ENCODE measurements around the gene ASTN2.
A peak's percentile ranks its signal among the peaks of the same experiment; 100 is the strongest.

ASTN2 gene

DNA sequence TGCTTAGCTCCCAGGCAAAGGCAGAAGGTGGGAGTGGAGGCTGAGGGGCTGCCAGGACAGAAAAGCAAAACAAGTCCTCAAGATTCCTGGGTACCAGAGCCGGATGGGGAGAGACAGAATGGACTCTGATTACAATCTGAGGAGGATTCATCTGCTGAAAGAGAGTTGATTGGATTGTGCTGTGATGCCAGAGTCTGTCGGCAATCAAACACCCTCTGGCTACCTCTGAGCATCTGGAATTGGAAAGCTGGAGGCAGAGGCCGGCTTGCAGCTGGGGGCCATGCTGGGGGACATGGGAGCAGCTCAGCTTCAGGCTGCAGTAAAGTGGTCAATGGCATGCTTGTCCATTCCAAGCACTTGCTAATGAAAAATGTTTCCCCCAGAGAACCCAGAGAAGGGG, 59.3 kb downstream of the ASTN2 start:
- DNase-seq = no peak

DNA sequence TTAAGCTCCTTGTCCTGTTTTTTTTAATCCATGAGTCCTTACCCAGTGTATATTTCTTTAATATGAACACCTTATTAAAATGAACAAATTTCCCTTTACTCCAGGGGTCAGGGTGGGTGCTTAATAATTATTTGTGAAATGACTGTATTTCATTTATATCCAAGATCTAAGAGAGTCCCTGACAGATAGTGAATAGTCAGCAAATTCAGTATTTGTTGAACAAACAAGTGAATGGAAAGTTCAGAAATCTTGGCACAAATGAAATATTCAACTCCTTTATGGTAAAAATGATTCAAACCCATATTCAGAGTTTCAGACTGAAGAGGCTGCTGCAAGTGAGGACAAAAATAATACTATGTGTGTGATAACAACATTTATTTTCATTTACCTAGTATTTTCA, 59.9 kb downstream of the ASTN2 start:
- no peak for DNase-seq

DNA sequence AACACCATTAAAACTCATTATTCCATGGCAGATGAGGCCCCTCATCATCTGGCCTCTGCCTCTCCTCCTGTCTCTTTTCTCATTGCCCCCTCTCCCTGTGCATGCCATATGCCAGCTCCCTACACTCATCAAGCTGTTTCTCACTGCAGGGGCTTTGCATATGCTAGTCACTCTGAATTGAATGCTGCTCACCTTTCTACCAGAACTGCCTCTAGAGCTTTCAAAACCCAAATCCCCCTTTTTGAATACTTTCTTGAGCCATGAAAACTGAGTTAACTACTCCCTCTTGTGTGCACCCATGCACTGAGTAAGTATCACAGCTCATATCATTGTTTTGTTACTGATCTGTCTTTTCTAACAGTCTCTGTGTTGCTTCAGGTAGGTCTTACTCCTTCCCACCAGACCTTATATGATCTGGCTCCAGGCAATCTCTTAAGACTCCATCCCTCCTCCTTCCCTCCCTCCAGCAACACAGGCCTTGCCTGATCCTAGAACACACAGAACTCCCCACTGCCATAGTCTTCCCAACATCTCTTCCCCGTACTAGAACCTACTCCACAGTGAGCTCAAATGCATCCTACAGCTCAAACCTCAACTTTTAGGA, 60.5 kb downstream of the ASTN2 start:
- DNase-seq = no peak

- no peak for DNase-seq
Measured at GRCh38 chr9:117344892-117345660, 69.8 kb downstream of the ASTN2 start.

DNA sequence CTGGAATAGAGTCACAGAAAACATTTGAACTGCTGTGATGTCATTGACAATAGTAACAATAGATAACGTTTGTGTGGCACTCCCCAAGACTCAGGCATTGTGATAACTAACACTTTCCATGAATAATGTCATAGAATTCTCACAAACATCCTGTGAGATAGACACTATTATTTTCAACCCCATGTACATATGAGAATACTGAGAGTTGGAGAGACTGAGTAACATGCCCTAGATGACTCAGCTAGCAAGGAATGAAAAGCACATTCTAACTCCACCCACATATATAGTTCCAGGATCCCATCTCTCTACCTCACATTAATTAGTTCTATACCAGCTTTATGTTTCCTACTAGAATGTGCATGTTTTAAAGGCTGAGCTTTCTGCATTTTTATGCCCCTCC, 71.4 kb downstream of the ASTN2 start:
- peak; percentile 32 for DNase-seq

GRCh38 chr9:117341151-117341550, 73.7 kb downstream of the ASTN2 start:
- DNase-seq = no peak

GRCh38 chr9:117340422-117340821, 74.4 kb downstream of the ASTN2 start:
- no peak for DNase-seq

DNA sequence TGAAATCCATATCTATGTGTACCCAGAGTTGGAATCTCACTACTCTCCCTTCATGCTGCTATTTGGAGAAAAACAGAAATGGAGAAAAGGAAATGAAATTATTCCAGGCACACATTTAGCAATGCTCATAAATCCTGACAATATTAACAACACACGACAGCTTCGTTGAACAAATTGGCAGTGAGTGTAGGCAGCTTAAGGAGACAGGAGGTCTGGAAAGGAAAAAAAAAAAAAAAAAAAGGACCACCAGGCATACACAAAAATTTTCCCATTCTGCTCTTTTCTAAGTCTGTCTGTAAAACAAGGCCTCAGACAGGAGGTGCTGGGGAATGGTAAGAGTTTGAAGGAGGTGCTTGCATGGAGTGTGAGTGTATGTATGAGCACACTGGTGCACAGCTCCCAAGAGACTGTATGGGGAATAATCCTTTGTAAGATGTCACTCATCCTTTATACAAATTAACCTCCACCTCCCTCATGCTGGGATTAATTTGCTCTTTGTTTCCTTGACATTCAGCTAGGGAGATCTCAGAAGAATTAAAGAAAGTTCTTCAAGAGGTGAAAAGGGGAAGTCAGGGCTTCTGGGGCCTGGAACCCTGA, 78.9 kb downstream of the ASTN2 start:
- DNase-seq = no peak

DNA sequence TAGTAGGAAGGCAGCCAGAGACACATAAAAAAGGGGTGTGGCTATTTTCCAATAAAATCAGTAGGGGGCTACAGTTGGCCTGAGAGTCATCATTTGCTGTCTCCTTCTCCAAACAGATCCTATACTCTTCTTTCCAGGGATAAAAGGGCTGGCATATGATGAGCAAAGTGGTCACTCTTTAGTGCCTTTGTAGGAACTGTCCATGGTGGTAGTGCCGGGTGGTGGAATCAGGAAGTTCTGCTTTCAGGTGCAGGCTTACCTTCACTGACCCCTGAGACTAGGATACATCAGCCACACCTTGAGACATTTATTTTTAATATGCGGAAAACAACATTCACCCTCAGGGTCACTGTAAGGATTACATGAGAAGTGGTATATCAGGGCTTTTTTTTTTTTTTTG, 80.8 kb downstream of the ASTN2 start:
- no peak for DNase-seq

DNA sequence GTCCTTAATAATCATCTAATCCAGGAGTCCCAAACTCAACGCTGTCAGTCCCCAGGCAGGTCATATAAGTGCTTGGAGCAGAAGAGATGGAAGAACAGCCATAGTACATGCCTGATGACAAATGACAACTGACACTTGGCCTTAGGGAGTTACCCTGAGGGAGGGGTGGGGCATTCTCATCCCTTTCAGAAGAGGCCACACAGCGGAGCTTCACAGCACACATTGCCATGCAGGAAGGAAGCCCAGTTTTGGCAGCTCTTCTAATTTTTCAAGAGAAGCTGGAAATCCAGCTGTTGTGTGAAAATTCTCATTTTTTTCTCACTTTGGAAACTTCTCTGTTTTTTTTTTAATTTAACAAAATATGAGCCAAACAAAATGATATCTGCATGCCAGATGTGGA, 89.0 kb downstream of the ASTN2 start:
- DNase-seq = no peak

GRCh38 chr9:117325110-117325731, 89.6 kb downstream of the ASTN2 start:
- DNase-seq = no peak

GRCh38 chr9:117323390-117323789, 91.5 kb downstream of the ASTN2 start:
- DNase-seq = no peak

DNA sequence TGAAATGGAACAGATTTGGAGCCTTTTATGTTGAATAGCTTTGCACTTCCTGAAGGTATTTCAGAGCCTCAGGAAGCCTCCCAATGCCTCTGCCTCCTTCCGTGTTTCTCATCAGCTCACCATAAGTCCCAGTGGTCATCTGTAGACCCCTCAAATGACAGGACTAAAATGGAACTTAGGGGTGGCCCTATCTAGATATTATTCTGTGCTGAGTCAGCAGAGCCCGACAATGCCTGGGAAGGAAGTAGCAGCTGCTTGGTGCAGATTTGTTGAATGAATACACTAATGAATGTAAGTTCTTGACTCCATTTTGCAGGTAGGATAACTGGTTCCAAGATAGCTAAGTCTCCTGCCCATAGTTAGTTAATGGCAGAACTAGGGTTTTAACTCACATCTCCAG, 97.7 kb downstream of the ASTN2 start:
- DNase-seq = no peak

GRCh38 chr9:117315236-117315635, 99.6 kb downstream of the ASTN2 start:
- DNase-seq = no peak

DNA sequence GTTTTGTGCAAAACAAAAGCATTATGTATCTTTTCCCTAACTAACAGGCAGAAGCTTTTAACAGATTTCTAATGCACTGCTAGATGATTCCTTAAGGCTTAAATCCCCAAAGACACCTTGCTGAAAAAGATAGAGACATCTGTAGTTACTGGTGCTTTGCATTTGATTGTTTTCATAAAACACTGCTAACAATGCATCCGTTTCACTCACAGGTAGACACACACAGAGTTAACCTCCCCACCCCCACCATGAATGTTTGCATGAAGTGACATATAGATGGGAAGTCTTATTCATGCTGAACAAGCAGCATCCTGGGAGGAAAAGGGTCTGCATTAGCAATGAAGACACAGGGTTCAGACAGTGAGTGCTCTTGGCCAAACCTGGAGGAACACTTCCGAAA, 100.9 kb downstream of the ASTN2 start:
- no peak for DNase-seq

- DNase-seq = no peak
Measured at GRCh38 chr9:117307701-117308100, 107.2 kb downstream of the ASTN2 start.

DNA sequence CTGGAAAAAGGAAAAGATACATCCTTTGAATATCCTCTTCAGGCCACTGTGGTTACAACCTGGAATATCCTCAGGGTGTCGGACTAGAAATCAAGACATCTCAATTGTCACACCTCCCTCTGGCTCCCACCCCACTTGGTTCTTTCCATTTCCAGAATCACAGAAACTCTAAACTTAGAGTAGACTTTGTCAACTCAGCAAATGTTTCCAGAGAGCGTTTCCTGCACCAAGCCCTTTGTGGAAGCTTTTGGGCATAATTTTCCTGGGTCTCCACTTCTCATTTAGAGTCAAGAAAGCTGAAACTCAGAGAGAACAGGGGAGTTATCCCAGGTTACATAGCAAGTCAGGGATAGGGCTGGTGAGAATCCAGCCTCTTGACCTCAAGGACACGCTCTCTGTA, 108.8 kb downstream of the ASTN2 start:
- DNase-seq = no peak

- DNase-seq = no peak
Measured at GRCh38 chr9:117305454-117305853, 109.4 kb downstream of the ASTN2 start.

DNA sequence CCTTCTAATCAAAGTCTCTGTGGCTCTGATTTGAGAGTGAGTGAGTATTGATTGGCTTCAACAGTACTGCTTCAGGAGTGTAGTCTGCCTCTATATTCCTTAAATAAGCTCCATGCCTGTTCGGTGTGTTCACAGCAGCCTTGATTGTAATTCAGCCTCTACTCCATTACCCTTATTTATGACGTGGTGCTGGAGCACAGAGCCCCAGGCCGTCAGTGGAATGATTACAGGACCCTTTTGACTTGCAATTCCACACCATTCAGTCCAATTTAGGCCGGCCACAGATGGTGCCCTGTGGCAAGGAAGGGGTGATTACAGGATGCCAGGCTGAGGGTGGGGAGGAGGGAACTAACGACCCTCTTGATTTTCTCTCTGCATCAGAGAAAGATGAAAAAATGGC, 110.3 kb downstream of the ASTN2 start:
- DNase-seq = no peak

DNA sequence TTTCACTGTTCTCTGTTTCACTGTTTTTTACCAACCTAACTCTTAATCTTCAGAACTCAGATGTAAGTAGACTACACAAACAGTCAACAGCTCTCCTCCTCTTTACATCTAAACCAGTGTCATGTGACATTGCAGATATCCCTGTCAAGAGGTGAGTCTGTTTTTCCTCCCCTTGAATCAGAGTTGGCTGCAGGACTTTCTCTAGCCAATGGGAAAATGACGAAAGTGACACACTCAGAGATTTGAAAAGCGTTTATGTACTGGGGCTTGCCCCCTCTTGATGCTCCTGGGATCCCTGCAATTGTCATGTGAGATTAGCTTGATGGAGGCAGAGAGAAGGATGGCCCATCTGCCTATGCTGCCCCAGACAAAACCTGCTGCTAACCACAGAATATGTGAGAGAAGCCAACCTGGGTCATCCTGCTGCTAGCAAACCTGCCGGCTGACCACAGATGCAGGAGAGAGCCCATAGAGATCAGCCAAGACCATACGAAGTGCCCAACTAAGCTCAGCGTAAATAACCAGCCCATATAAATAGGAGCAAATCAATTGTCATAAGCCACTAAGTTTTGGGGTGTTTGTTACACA, 111.1 kb downstream of the ASTN2 start:
- no peak for DNase-seq

- no peak for DNase-seq
Measured at GRCh38 chr9:117302487-117302886, 112.4 kb downstream of the ASTN2 start.

GRCh38 chr9:117300371-117301110, 114.3 kb downstream of the ASTN2 start:
- DNase-seq = no peak

DNA sequence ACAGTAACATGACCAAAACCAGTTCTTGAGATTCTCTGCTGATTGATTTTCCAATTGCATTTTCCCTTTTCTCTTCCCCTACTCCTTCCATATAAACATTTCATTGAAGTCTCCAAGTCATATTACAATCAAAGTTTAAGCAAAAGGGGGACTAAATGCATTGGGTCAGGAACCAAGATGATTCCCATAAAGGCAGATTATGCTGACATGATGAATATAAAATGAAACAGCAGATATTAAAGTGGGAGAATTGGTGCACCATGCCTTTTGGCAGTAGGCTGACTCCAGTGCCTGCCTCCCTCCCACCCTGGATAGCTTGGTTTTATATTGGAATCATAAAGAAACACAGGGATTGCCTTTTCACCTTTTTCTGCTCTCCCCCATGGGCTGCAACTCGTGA, 118.4 kb downstream of the ASTN2 start:
- DNase-seq = no peak

Measured in fibroblast of skin of scalp (primary cell).